ENCODE results near the gene TRIM56. TPM values are rescaled to one million over a fixed set of nuclear protein-coding genes. Genes with fewer than 3 reads are reported as not detected.

Gene TRIM56
- total and polyA plus RNA-seq, 8 donors, result 7.6 to 26.5 (median 14.7) TPM

- Histone ChIP-seq H3K4me3 (no peak overlapping the region), H3K27me3 (no peaks in the 10 kb centered on the region), H3K36me3 (no peaks in the 10 kb centered on the region), H3K9me3 (no peaks in the 10 kb centered on the region), H3K27ac (no peak overlapping the region), H3K4me1 (no peaks in the 10 kb centered on the region)
- ATAC-seq, result peak in 1 of 4 donors; percentile 6
- FAIRE-seq, result no peak
- no peak for TF ChIP-seq CTCF (IDR thresholded peaks at IDR 0.05)
- WGBS, 2 donors, result 45 to 46% methylated on average over 7 of the region's 7 CpGs
- DNase-seq, result no peak
- intact Hi-C loops (cut with DNase I), result no loop called here
Measured at GRCh38 chr7:101124376-101125056, 39.2 kb downstream of the TRIM56 start.

- intact Hi-C loops (cut with DNase I), result no loop called here
- peak; percentile 31 to 57 (median 46) for ATAC-seq
- DNase-seq, result peak in 4 of 6 donors; percentile 10 to 56 (median 50)
- H3K27me3 ChIP-seq, result no peaks in the 10 kb centered on the region
- WGBS, 2 donors, result 30 to 38% methylated on average over 15 of the region's 15 CpGs
- no peak overlapping the region for H3K4me3 ChIP-seq
- H3K36me3 ChIP-seq, result no peaks in the 10 kb centered on the region
- no peak for TF ChIP-seq CTCF (IDR thresholded peaks at IDR 0.05)
- peak overlapping the region in 2 of 4 donors; percentile 10 to 18 for H3K27ac ChIP-seq
- no peak for FAIRE-seq
- no peaks in the 10 kb centered on the region for H3K9me3 ChIP-seq
- H3K4me1 ChIP-seq, result no peaks in the 10 kb centered on the region
Measured at GRCh38 chr7:101125989-101126650, 40.8 kb downstream of the TRIM56 start.

GRCh38 chr7:101126651-101127459 lies 41.6 kb downstream of the TRIM56 start, which contains the start of gene SERPINE1:
TSS of gene SERPINE1 (plus strand) at chr7:101127104. CDS start at chr7:101128394, 1,290 bp downstream.
- intact Hi-C loops (cut with DNase I), result no loop called here
- Histone ChIP-seq H3K9me3 (no peaks in the 10 kb centered on the region), H3K27ac (peak within 1 kb of the TSS in 2 of 4 donors; percentile 10 to 18), H3K27me3 (no peaks in the 10 kb centered on the region), H3K4me3 (peak within 1 kb of the TSS in 1 of 4 donors; percentile 18), H3K4me1 (no peaks in the 10 kb centered on the region), H3K36me3 (no peaks in the 10 kb centered on the region)
- ATAC-seq (peak; percentile 56 to 83 (median 70)), FAIRE-seq (no peak), DNase-seq (peak in 4 of 6 donors; percentile 33 to 70 (median 48))
- TF ChIP-seq CTCF (IDR thresholded peaks at IDR 0.05), result no peak
- 6 to 7% methylated on average over 22 of the region's 22 CpGs for WGBS, 2 donors

- H3K27ac ChIP-seq, result no peak overlapping the region
- 68 to 82% methylated on average over 3 of the region's 3 CpGs for WGBS, 2 donors
- intact Hi-C loops (cut with DNase I), result no loop called here
- no peak for FAIRE-seq
- H3K9me3 ChIP-seq, result no peaks in the 10 kb centered on the region
- peak overlapping the region in 1 of 4 donors; percentile 18 for H3K4me3 ChIP-seq
- no peaks in the 10 kb centered on the region for H3K36me3 ChIP-seq
- no peaks in the 10 kb centered on the region for H3K4me1 ChIP-seq
- DNase-seq, result no peak
- no peak for ATAC-seq
- no peak for TF ChIP-seq CTCF (IDR thresholded peaks at IDR 0.05)
- no peaks in the 10 kb centered on the region for H3K27me3 ChIP-seq
Measured at GRCh38 chr7:101127460-101128039, 42.3 kb downstream of the TRIM56 start.

Data from pancreas (tissue), 10 donors.